HG03457 (cell line): ENCODE measurements around the gene MIR17HG.

ENCODE experiments used
- ATAC-seq: cut with Tn5 transposase; IDR thresholded peaks from one replicate; pipeline ENCODE4 v1.9.1; 2021; ENCODE audit warnings: moderate number of reproducible peaks; ENCODE audit not compliant: unreplicated experiment

MIR17HG gene

GRCh38 chr13:91368101-91368500, 20.6 kb downstream of the MIR17HG start:
- no peak for ATAC-seq

- no peak for ATAC-seq
Observed at GRCh38 chr13:91368676-91369440, 21.4 kb downstream of the MIR17HG start.

- no peak for ATAC-seq
Observed at GRCh38 chr13:91369441-91369831, 21.9 kb downstream of the MIR17HG start.

- no peak for ATAC-seq
Observed at GRCh38 chr13:91370501-91370900, 23.0 kb downstream of the MIR17HG start.

- no peak for ATAC-seq
Observed at GRCh38 chr13:91372911-91373310, 25.4 kb downstream of the MIR17HG start.

- peak; percentile 97 for ATAC-seq
Observed at GRCh38 chr13:91375116-91375729, 27.7 kb downstream of the MIR17HG start.

GRCh38 chr13:91381371-91381770, 33.9 kb downstream of the MIR17HG start:
- no peak for ATAC-seq

GRCh38 chr13:91383836-91384235, 36.3 kb downstream of the MIR17HG start:
- ATAC-seq, result no peak

- ATAC-seq, result no peak
Observed at GRCh38 chr13:91384896-91385295, 37.4 kb downstream of the MIR17HG start.

- ATAC-seq, result no peak
Observed at GRCh38 chr13:91389186-91389585, 41.7 kb downstream of the MIR17HG start.

GRCh38 chr13:91397595-91397994, 50.1 kb downstream of the MIR17HG start:
- ATAC-seq, result no peak

- ATAC-seq, result peak; percentile 80
Observed at GRCh38 chr13:91398413-91399188, 51.1 kb downstream of the MIR17HG start, which contains the start of gene GPC5. Gene GPC5, plus strand, starts transcription at chr13:91398621.

GRCh38 chr13:91399189-91400062, 51.9 kb downstream of the MIR17HG start:
- peak; percentile 15 for ATAC-seq

GRCh38 chr13:91400063-91400399, 52.5 kb downstream of the MIR17HG start:
- no peak for ATAC-seq

- ATAC-seq, result no peak
Observed at GRCh38 chr13:91400671-91401070, 53.2 kb downstream of the MIR17HG start.

GRCh38 chr13:91401920-91402319, 54.4 kb downstream of the MIR17HG start:
- no peak for ATAC-seq
